Ovary (tissue), 9 donors: ENCODE measurements around the gene GP1BB. TPM values are rescaled to one million over a fixed set of nuclear protein-coding genes. Genes with fewer than 3 reads are reported as not detected.

Experiments used
- DNase-seq, 5 donors: peaks; one replicate each; pipeline ENCODE4 v3.0.0-alpha.2; 2019 to 2020
- H3K27ac ChIP-seq, 2 donors: fragments of 200-600 bp; one replicate each; pipeline versions ENCODE4 v1.5.1 to v1.8.0; 2019 to 2022
- H3K27me3 ChIP-seq: fragments of 200-600 bp; one replicate; pipeline ENCODE4 v1.8.0; 2022
- H3K36me3 ChIP-seq: fragments of 200-600 bp; sonication (generic); one replicate; pipeline ENCODE4 v1.5.1; 2019
- H3K4me1 ChIP-seq: one replicate; pipeline ENCODE4 v1.8.1; 2013; ENCODE audit warnings: mild to moderate bottlenecking, moderate library complexity; ENCODE audit not compliant: insufficient read depth
- H3K4me3 ChIP-seq: fragments of 200-600 bp; sonication (generic); one replicate; pipeline ENCODE4 v1.5.1; 2017
- H3K9me3 ChIP-seq, 2 donors: fragments of 200-600 bp in 1 of 2; sonication (generic) in 1 of 2; one replicate each; pipeline versions ENCODE4 v1.5.1 to v1.8.1; 2013 to 2019; ENCODE audit warnings: mild to moderate bottlenecking in 1 of 2, moderate library complexity in 1 of 2
- EP300 ChIP-seq: sonication (generic); formaldehyde crosslinking; IDR thresholded peaks from one replicate; pipeline ENCODE4 v1.6.1; 2017; ENCODE audit warnings: antibody characterized with exemption
- POLR2A ChIP-seq: fragments of 450-650 bp; IDR thresholded peaks from one replicate; pipeline ENCODE4 v1.6.1; 2017; ENCODE audit warnings: antibody characterized with exemption, mild to moderate bottlenecking, moderate library complexity
- WGBS, 3 donors: extraction: QIAGEN DNeasy Blood & Tissue Kit in 1 of 3; methylation state at CpG; one replicate each; pipeline versions ENCODE4 v1.1.5 to v1.1.7; 2013 to 2017; 5-methylcytosine and 5-hydroxymethylcytosine counted together
- intact Hi-C, 4 donors: fragments of 100-400 bp; cut with DNase I; formaldehyde crosslinking; loops; one replicate each; pipeline versions ENCODE4 v1.11.0 to v1.15.1; 2022 to 2023
- polyA plus RNA-seq, 2 donors: library from polyadenylated mRNA; stranded (reverse); fragments of 200-250 nt in 1 of 2; fragments of 350-450 nt in 1 of 2; fragmentation: Illumina TruSeq in 1 of 2; extraction: RNeasy Lipid Tissue Mini Kit (QIAGEN cat#74804) in 1 of 2; gene quantifications; one replicate each; pipeline ENCODE4 v1.2.3, GENCODE V29; 2013 to 2014
- total RNA-seq, 7 donors: library from RNA; depleted of rRNA in 2 of 7; stranded (reverse); fragments of >200 nt in 2 of 7; fragmentation: NEBNext Ultra II Directional in 3 of 7; extraction: Animal tissue kit (Norgen Biotek cat#: 25700) in 3 of 7; gene quantifications; one replicate each; pipeline versions ENCODE4 v1.1.0 to v1.2.4, GENCODE V29; 2016 to 2023
- TF ChIP-seq, protein P1 (sequence below), 3 donors: fragments of 450-650 bp in 2 of 3; fragments of 200-600 bp in 1 of 3; IDR thresholded peaks; one replicate each; pipeline versions ENCODE4 v1.5.1 to v1.8.0; 2016 to 2022; ENCODE audit warnings: antibody characterized with exemption in 3 of 3, mild to moderate bottlenecking in 1 of 3
- donor health status: DM: no; HTN: no; CAD: no; lungs with moderate emphysema.
- donor health status: DM: no; HTN: no; CAD: no.
- donor health status: Bipolar disorder and iron deficiency.
- donor health status: DM: yes; HTN: yes; CAD: no.
- donor health status: DM: no; HTN: no; CAD: no.
- donor health status: DM: yes; HTN: yes; CAD: no.

Gene GP1BB
- total and polyA plus RNA-seq, 9 donors, result 0.71 to 21.5 (median 7.7) TPM; not detected in 1

DNA sequence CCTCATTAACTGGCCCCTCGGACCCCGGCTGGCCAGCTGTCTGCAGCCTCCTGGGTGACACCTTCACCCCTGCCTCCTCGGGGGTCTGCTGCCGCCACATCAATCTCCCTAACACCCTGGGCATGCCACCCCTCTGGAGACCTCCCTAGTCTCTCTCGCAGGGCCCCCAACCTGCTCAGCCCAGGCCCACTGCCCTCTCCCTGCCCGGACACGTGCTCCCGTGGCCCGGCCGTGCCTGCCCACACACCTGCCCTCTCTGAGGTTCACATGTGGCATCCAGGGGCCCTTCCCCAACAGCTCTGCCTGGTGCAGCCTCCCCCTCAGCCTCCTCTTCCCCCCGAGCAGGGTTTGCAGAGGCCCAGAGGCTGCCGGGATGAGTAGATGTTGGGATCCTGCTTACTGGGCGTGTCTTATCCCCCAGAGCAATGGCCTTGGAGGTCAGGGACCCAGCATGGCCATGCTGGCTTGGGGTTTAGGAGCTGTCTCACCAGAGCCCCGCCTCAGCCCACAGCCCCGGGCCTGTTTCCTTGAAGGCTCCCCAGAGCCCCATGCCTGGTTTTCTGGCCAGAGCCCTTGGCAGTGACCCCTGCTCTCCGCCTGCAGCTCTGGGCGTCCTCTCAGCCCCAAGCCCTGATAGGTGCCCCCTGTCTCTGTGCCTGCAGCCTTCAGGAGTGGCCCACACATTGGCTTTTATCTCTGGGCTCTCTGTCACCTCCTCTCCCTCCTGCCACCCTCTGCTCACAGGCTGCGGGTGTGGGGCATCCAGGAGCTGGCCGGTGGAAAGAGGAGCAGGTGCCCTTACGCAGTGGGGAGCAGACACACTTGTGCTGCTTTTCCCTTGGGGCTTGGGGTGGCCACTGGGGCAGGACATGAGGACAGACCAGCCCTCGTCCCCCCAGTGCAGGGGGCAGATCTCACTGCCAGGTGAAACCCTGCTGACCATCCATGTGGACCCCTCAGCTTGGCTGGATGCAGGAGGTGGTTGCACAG, 34.7 kb upstream of the GP1BB start:
- WGBS, 3 donors, result 66 to 74% (median 71%) methylated on average over 21 of the region's 21 CpGs
- no peaks in the 10 kb centered on the region for H3K4me1 ChIP-seq
- no peak overlapping the region for H3K27ac ChIP-seq
- no peaks in the 10 kb centered on the region for H3K36me3 ChIP-seq
- intact Hi-C loops, result no loop called here
- TF ChIP-seq POLR2A (no peak), EP300 (no peak)
- TF ChIP-seq, protein P1, sequence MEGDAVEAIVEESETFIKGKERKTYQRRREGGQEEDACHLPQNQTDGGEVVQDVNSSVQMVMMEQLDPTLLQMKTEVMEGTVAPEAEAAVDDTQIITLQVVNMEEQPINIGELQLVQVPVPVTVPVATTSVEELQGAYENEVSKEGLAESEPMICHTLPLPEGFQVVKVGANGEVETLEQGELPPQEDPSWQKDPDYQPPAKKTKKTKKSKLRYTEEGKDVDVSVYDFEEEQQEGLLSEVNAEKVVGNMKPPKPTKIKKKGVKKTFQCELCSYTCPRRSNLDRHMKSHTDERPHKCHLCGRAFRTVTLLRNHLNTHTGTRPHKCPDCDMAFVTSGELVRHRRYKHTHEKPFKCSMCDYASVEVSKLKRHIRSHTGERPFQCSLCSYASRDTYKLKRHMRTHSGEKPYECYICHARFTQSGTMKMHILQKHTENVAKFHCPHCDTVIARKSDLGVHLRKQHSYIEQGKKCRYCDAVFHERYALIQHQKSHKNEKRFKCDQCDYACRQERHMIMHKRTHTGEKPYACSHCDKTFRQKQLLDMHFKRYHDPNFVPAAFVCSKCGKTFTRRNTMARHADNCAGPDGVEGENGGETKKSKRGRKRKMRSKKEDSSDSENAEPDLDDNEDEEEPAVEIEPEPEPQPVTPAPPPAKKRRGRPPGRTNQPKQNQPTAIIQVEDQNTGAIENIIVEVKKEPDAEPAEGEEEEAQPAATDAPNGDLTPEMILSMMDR (IDR thresholded peaks at IDR 0.05), result no peak
- no peak for DNase-seq
- no peaks in the 10 kb centered on the region for H3K27me3 ChIP-seq
- no peaks in the 10 kb centered on the region for H3K9me3 ChIP-seq
- no peak overlapping the region for H3K4me3 ChIP-seq

DNA sequence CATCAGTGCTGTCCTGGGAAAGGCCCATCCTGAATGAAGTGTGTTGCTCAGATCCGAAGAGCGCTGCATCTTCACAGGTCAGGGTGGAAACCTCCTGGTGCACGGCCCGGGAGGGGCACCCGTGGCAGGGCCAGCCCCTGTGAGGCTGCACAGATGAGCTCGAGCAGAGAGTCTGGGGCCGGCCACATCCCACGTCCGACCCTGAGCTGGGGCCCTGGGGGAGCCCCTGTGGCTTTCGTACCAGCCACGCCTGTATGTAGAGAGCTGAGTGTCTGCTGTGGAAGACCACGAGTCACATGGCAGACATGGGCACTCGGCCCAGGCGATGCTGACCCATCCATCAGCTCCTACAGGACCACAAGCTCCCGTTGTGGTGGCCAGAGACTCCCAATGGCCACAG, 33.9 kb upstream of the GP1BB start:
- Histone ChIP-seq H3K4me1 (no peaks in the 10 kb centered on the region), H3K4me3 (no peak overlapping the region), H3K27me3 (no peaks in the 10 kb centered on the region), H3K9me3 (no peaks in the 10 kb centered on the region), H3K36me3 (no peaks in the 10 kb centered on the region), H3K27ac (no peak overlapping the region)
- 69 to 84% (median 77%) methylated on average over 14 to 15 of the region's 15 CpGs for WGBS, 3 donors
- DNase-seq, result no peak
- TF ChIP-seq POLR2A, result no peak
- TF ChIP-seq EP300, result no peak
- TF ChIP-seq, protein P1 (IDR thresholded peaks at IDR 0.05), result no peak
- intact Hi-C loops, result no loop called here

DNA sequence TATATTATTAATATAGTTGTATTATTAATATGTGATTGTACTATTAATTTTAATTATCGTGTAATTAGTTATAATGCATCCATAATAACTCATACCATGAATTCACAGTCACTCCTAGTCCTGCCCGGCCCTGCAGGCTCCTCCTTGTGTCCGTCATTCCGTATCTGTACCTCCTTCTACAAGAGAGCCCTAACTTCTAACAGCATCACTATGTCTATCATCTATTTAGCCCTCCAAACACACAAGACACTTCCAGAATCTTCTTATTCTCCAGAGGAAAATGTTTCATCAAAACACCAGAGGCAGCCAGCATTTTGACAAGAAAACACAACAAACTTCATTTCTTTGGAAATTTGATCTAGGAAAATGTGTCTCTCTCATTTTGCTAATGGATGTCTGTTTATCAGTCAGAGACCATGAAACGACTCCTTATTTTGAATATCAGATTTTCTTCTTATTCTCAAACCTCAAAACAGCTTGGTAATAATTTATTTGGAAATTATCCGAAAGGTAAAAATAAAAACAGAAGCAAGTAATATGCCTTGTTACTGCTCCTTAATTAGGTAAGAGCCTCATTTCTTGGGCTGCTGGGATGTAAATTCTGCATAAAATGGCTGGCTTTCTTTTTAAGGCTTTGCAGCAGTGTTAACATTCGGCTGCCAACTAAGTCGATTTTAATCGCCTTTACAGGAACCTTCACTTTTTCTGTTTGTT, 32.2 kb upstream of the GP1BB start:
- no peak for DNase-seq
- intact Hi-C loops, result no loop called here
- H3K27ac ChIP-seq, result no peak overlapping the region
- H3K9me3 ChIP-seq, result no peaks in the 10 kb centered on the region
- TF ChIP-seq POLR2A (no peak), EP300 (no peak)
- TF ChIP-seq, protein P1 (IDR thresholded peaks at IDR 0.05), result no peak
- WGBS, 3 donors, result 39 to 45% (median 45%) methylated on average over 9 of the region's 9 CpGs
- no peaks in the 10 kb centered on the region for H3K27me3 ChIP-seq
- H3K4me3 ChIP-seq, result no peak overlapping the region
- H3K36me3 ChIP-seq, result no peaks in the 10 kb centered on the region
- H3K4me1 ChIP-seq, result no peaks in the 10 kb centered on the region

DNA sequence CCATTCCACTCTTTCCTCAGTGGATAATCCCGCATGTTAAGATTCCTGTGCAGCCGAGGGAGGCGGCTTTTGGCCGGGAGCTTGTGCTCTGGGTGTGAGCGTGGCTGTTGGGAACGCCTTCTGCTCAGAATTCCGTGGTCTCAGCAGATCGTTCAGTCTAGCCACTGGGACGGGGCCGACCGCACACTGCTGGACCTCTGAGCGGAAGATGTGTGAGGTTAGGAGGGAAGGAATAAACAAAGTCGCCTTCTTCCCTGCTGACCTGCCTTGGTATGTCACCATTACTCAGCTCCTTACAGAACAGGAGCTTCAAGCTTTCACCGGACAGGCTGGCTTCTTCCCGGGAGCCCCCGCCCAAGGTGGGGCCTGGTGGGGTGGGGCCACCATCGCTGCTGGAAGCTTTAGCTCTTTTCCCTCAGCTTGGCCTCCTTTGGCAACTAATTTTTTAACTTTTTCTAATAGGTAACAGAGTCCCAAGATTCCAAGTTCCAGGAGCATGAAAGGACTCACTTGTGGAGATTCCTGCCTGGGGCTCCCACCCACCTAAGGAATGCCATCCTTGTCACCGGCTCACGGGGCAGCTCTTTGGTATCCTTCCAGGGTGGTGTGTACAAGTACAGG, 31.5 kb upstream of the GP1BB start:
- TF ChIP-seq, protein P1 (IDR thresholded peaks at IDR 0.05), result no peak
- TF ChIP-seq EP300, result no peak
- intact Hi-C loops, result no loop called here
- DNase-seq, result peak in 1 of 5 donors; percentile 53
- no peaks in the 10 kb centered on the region for H3K4me1 ChIP-seq
- H3K4me3 ChIP-seq, result no peak overlapping the region
- 10 to 18% (median 11%) methylated on average over 19 of the region's 19 CpGs for WGBS, 3 donors
- H3K36me3 ChIP-seq, result no peaks in the 10 kb centered on the region
- H3K9me3 ChIP-seq, result no peaks in the 10 kb centered on the region
- H3K27ac ChIP-seq, result no peak overlapping the region
- H3K27me3 ChIP-seq, result no peaks in the 10 kb centered on the region
